Liver (tissue), 3 donors: ENCODE results near the gene CRP.

Experiments
- CTCF ChIP-seq: fragments of 150-350 bp; IDR thresholded peaks from 2 replicates; pipeline ENCODE4 v1.5.1; 2017; ENCODE audit warnings: improper control_type of control experiment, low read depth, low read length; ENCODE audit not compliant: missing input control
- EGR1 ChIP-seq, 2 donors: IDR thresholded peaks; 2 replicates each; pipeline ENCODE4 v1.6.1; 2016 to 2018; ENCODE audit warnings: antibody characterized with exemption in 2 of 2, low read depth in 2 of 2
- GABPA ChIP-seq, 2 donors: IDR thresholded peaks in 1 of 2; conservative IDR thresholded peaks in 1 of 2; 2 replicates each; pipeline ENCODE4 v1.6.1; 2016; ENCODE audit warnings: antibody characterized with exemption in 2 of 2, mild to moderate bottlenecking in 1 of 2, moderate library complexity in 1 of 2
- REST ChIP-seq: IDR thresholded peaks from 2 replicates; pipeline ENCODE4 v1.6.1; 2016; ENCODE audit warnings: antibody characterized with exemption, mild to moderate bottlenecking
- donor health status: healthy.
- donor health status: healthy.

- TF ChIP-seq REST (no peak), CTCF (no peak), EGR1 (IDR thresholded peaks at IDR 0.05; ENCODE audit: low read depth in 2 of 2) (no peak), GABPA (IDR thresholded peaks at IDR 0.05 in 1 of 2, conservative IDR thresholded peaks at IDR 0.05 in 1 of 2) (no peak)
Measured at GRCh38 chr1:159699653-159700052, 14.7 kb downstream of the CRP start.
